Stimulated activated CD4-positive, alpha-beta T cell treated with anti-CD3 and anti-CD28 coated beads, Interleukin-4, amount 100 ng/mL, for 1 hour (primary cell): ENCODE measurements around the gene COMMD9.

Experiments used
- DNase-seq: peaks from one replicate; pipeline ENCODE4 v3.0.0-alpha.2; 2020

COMMD9 gene

GRCh38 chr11:36295926-36296325, 6.7 kb upstream of the COMMD9 start, which contains the start of gene PRR5L:
TSS of gene PRR5L (plus strand) at chr11:36296288. CDS start at chr11:36401122, 104,834 bp downstream.
- DNase-seq, result no peak

DNA sequence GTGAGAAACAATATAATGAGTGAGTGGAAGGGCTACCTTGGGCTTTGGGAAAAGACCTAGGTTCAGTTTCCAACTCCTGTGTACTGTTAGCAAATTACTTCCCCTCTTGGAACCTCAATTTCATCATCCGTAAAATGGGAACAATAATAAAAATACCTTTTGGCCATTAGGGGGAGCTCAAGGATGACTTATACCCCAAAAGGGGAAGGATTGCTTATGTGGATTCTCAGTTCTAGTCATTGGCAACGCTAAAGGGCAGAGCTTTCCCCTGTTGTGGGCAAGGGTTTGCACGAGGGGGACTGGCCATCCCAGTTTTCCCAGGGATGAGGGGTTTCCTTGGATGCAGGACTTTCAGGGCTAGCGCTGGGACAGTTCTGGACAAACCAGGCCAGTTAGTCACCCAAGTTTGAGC, 3.1 kb upstream of the COMMD9 start:
- no peak for DNase-seq

GRCh38 chr11:36288442-36289225, 590 bp downstream of the COMMD9 start:
- DNase-seq, result no peak

- no peak for DNase-seq
Measured at GRCh38 chr11:36282926-36283325, 6.3 kb downstream of the COMMD9 start.

- DNase-seq, result no peak
Measured at GRCh38 chr11:36281850-36282249, 7.4 kb downstream of the COMMD9 start.

GRCh38 chr11:36280531-36280930, 8.7 kb downstream of the COMMD9 start:
- DNase-seq, result no peak

GRCh38 chr11:36278531-36279282, 10.5 kb downstream of the COMMD9 start:
- DNase-seq, result no peak

- no peak for DNase-seq
Measured at GRCh38 chr11:36274414-36274813, 14.8 kb downstream of the COMMD9 start.

DNA sequence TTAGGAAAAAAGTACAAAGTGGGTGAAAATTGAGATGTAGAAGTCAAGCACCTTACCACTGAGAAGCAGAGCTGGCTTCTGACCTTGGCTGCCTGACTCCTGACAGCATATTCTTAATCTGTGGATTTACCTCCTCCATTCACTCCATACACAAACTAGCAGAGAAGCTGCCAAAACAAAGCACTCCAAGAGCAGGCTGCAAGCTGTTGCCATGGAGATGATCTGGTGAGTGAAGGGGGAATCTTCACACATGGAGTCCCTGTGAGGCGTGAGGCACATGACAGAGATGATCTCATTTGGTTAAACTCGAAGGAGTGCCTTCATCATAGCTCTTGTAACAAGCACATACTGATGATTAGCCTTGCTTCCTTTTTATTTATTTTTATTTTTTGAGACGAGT, 16.1 kb downstream of the COMMD9 start:
- DNase-seq, result no peak

GRCh38 chr11:36271794-36272407, 17.3 kb downstream of the COMMD9 start:
- no peak for DNase-seq

DNA sequence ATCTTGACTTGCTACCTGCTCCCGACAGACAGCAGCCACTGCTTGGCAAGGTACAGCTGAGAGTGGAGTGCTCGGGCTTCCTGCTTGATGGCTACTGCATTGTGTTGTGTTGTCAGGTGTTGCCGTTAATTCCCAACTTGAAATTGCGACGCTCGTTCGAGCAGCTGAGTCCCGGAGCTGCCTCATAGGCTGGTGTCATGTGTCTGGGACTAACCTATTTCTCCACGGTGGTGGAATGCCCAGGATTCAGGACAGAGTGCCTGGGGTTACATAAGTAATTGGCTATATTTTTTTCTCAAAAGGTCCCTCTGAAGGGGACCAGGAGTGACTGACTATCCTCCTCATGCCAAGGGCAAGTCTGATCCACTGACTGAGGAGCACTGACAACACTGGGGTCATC, 18.5 kb downstream of the COMMD9 start:
- no peak for DNase-seq

GRCh38 chr11:36268337-36268985, 20.8 kb downstream of the COMMD9 start:
- no peak for DNase-seq

DNA sequence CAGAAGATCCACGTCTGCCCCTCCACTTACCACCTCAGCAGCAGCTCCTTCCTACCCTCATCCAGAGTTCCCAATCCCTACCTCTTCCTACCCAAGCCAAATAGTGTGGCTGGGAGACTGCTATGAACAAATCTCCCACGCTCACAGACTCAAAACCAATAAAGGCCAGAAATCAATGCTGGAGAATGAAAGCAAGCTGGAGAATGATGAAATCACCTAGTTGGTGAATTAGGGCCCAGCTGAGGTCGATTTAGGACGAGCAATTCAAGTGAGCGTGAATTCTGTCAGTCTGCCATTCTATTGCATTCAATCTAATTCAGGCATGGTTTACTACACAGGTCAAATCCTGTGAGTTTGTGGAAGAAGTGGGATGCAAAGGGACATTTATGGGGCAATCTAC, 22.5 kb downstream of the COMMD9 start:
- DNase-seq, result no peak

GRCh38 chr11:36265793-36266628, 23.2 kb downstream of the COMMD9 start:
- peak; percentile 63 for DNase-seq

GRCh38 chr11:36264973-36265344, 24.3 kb downstream of the COMMD9 start:
- DNase-seq, result no peak

GRCh38 chr11:36264011-36264972, 24.9 kb downstream of the COMMD9 start:
- DNase-seq, result no peak

GRCh38 chr11:36261094-36261493, 28.1 kb downstream of the COMMD9 start:
- DNase-seq, result no peak

- DNase-seq, result no peak
Measured at GRCh38 chr11:36258730-36259360, 30.4 kb downstream of the COMMD9 start.

DNA sequence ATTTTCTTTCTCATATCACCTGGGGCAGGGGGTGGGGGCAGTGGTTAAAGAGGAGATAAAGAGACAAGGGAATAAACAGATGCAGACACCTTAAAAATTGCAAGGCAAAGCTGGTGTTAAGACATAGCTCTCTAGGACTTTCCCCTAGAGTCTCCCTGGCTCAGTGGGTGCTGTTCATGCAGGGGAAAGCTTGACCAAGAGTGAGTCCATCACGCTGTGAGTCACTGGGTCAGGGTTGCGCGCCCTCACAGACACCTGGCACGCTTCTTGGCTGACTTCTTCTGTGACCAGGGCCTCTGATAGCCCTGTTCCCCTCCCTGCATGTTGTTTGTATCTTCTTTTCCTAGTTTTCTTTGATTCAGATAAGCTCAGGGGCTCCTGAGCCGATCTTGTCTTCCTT, 31.9 kb downstream of the COMMD9 start:
- DNase-seq, result no peak

- DNase-seq, result no peak
Measured at GRCh38 chr11:36254713-36255112, 34.5 kb downstream of the COMMD9 start.

DNA sequence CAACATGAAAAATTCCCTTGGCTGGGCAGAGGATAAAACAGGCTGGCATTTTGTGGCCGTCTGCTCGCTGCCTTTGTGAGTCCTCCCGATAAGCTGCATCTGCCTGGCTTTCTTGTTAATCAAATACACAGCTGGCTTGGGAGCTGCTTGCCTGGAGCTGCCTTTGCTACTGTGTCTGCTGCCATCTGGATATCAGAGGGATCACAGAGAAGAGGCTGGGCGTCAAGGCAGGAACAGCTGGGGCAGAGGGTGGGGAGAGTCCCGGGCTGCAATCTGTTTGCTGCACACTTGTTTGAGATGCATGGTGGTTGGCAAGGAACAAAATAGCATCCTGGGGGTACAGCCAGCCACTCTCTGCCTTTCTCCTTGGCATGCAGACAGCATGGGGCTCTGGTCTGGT, 36.0 kb downstream of the COMMD9 start:
- no peak for DNase-seq
